Osteoblast (primary cell): ENCODE data around the gene ACOX1. TPM values are rescaled to one million over a fixed set of nuclear protein-coding genes. Genes with fewer than 3 reads are reported as not detected.

ENCODE experiments used
- DNase-seq: peaks from one replicate; pipeline ENCODE4 v3.0.0; 2011; ENCODE audit warnings: low spot score, mixed read lengths; ENCODE audit not compliant: insufficient read length; ENCODE audit errors: missing footprints
- H2AFZ ChIP-seq: 2 replicates; pipeline ENCODE4 v1.6.0; 2011; ENCODE audit warnings: mild to moderate bottlenecking, low read length
- H3K27ac ChIP-seq: 2 replicates; pipeline ENCODE4 v1.5.1; 2011; ENCODE audit warnings: mild to moderate bottlenecking, low read depth, low read length, moderate library complexity
- H3K27me3 ChIP-seq: 2 replicates; pipeline ENCODE4 v1.6.0; 2012; ENCODE audit warnings: mild to moderate bottlenecking, control low read depth, inconsistent platforms, low read length, moderate library complexity; ENCODE audit not compliant: insufficient read depth
- H3K36me3 ChIP-seq: 2 replicates; pipeline ENCODE4 v1.5.1; 2011; ENCODE audit warnings: mild to moderate bottlenecking, low read length, control low read depth, moderate library complexity; ENCODE audit not compliant: insufficient read depth
- H3K4me1 ChIP-seq: 2 replicates; pipeline ENCODE4 v1.5.1; 2011; ENCODE audit warnings: mild to moderate bottlenecking, low read length, control low read depth, moderate library complexity; ENCODE audit not compliant: insufficient read depth
- H3K4me2 ChIP-seq: 2 replicates; pipeline ENCODE4 v1.6.0; 2011; ENCODE audit warnings: mild to moderate bottlenecking, low read length; ENCODE audit not compliant: insufficient read depth
- H3K4me3 ChIP-seq: fragments of 200-600 bp; sonication (generic); 3 replicates; pipeline ENCODE4 v1.5.1; 2012; ENCODE audit warnings: mild to moderate bottlenecking, low read length, inconsistent platforms; ENCODE audit not compliant: insufficient read depth
- H3K79me2 ChIP-seq: 2 replicates; pipeline ENCODE4 v1.6.0; 2012; ENCODE audit warnings: mild to moderate bottlenecking, low read length, control low read depth, inconsistent platforms; ENCODE audit not compliant: insufficient read depth
- H3K9me3 ChIP-seq: 2 replicates; pipeline ENCODE4 v1.5.1; 2011; ENCODE audit warnings: low read depth, low read length, control low read depth
- H4K20me1 ChIP-seq: 2 replicates; pipeline ENCODE4 v1.6.0; 2012; ENCODE audit warnings: mild to moderate bottlenecking, low read length, control low read depth; ENCODE audit not compliant: insufficient read depth
- total RNA-seq: library from RNA; depleted of rRNA; stranded (reverse); fragments of >200 nt; gene quantifications from 2 replicates; pipeline ENCODE4 v1.2.3, GENCODE V29; 2012
- TF ChIP-seq, protein P1 (sequence below): IDR thresholded peaks from 2 replicates; pipeline ENCODE4 v1.5.1; 2011; ENCODE audit warnings: mild to moderate bottlenecking, low read depth, low read length, moderate library complexity; ENCODE audit errors: extremely low read depth

ACOX1 gene
- total RNA-seq, 1 donor = 59.4 TPM

DNA sequence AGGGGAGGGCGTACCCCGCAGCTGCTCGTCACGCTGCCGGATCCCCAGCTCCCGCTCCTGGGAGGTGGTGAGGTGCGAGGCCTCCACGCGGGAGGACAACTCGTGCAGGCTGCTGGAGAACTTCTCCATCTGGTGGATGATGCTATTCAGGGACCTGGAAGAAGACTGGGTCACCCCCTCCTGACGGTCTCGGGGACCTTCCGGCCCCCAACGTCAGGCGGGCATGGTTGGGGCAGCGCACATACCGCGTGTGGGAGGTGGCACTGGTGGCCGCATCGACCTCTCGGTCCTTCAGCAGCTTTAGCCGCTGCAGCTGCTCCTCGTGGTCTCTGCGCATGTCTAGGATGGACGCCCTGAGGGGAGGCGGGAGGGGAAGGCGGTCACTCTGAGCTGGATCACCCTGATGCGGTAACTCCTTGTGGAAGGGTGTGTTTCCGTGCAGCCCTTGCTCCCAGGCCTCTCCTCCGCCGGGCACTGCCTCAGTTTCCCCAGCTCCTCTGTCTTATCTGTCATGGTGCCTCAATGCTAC, 61.0 kb downstream of the ACOX1 start:
- Histone ChIP-seq H2AFZ (no peak overlapping the region), H4K20me1 (no peaks in the 10 kb centered on the region), H3K4me1 (no peaks in the 10 kb centered on the region), H3K9me3 (no peaks in the 10 kb centered on the region), H3K4me3 (no peak overlapping the region), H3K79me2 (no peaks in the 10 kb centered on the region), H3K27me3 (no peaks in the 10 kb centered on the region), H3K27ac (no peak overlapping the region), H3K4me2 (no peak overlapping the region), H3K36me3 (no peaks in the 10 kb centered on the region)
- TF ChIP-seq, protein P1, sequence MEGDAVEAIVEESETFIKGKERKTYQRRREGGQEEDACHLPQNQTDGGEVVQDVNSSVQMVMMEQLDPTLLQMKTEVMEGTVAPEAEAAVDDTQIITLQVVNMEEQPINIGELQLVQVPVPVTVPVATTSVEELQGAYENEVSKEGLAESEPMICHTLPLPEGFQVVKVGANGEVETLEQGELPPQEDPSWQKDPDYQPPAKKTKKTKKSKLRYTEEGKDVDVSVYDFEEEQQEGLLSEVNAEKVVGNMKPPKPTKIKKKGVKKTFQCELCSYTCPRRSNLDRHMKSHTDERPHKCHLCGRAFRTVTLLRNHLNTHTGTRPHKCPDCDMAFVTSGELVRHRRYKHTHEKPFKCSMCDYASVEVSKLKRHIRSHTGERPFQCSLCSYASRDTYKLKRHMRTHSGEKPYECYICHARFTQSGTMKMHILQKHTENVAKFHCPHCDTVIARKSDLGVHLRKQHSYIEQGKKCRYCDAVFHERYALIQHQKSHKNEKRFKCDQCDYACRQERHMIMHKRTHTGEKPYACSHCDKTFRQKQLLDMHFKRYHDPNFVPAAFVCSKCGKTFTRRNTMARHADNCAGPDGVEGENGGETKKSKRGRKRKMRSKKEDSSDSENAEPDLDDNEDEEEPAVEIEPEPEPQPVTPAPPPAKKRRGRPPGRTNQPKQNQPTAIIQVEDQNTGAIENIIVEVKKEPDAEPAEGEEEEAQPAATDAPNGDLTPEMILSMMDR = no peak
- peak; percentile 34 for DNase-seq

DNA sequence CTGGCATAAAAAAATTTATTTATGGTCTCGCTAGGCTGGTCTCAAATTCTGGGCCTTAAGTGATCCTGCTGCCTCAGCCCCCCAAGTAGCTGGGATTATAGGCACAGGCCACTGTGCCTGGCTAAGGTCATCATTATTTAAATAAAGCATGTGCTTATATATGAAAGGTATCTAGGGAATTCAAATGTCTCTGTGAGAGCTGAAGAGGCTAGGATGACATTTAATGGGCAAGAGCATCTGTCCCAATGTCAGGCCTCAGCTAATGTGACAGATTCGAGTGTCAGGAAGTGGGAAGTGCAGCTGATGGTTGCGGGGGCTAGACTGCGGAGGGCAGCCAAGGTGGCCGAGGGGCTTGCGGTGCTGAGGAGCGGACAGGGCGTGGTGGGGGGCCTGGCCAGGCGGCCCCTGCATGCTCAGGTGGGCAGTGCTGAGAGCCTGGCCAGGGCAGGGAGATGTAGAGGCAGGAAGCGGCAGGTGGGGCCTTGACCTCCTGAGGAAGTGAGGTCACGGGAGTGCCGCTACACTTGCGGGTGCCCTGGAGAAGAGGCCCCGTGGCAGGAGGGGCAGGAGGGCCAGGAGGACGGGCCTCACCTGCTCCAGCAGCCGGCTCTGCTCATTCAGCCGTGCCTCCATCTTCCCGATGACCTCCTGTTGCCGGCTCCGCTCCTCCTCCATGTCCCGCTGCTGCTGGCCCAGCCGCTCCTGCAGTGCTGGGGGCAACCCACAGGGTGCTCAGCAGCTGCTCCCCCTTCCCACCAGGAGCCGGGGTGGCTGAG, 61.6 kb downstream of the ACOX1 start:
- DNase-seq = peak; percentile 47
- no peak overlapping the region for H3K4me2 ChIP-seq
- no peak overlapping the region for H2AFZ ChIP-seq
- H3K4me1 ChIP-seq = no peaks in the 10 kb centered on the region
- no peak overlapping the region for H3K4me3 ChIP-seq
- TF ChIP-seq, protein P1 = no peak
- H4K20me1 ChIP-seq = no peaks in the 10 kb centered on the region
- peaks cover 4% of the 10 kb centered on the region for H3K36me3 ChIP-seq
- H3K79me2 ChIP-seq = no peaks in the 10 kb centered on the region
- no peaks in the 10 kb centered on the region for H3K9me3 ChIP-seq
- no peaks in the 10 kb centered on the region for H3K27me3 ChIP-seq
- no peak overlapping the region for H3K27ac ChIP-seq

DNA sequence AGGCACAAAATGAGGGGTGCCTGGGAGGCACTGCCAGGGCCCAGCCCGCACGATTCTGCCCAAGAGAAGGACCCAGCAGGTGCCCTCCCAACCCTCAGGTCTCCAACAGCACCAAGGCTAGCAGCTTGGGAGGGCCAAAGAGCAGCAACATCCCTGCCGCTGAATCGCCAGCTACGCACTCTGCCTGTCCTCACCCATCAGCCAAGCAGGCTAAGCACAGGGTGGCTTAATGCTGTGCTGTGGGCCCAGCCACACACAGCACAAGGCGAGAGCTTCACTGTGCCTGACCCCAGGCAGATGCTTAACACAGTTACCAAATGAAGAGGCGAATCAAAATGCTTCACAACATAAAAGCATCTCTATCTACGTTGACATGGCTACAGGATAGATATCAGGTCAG, 63.7 kb downstream of the ACOX1 start:
- peak; percentile 52 for DNase-seq
- Histone ChIP-seq H3K27ac (no peak overlapping the region), H2AFZ (no peak overlapping the region), H3K4me1 (no peaks in the 10 kb centered on the region), H3K36me3 (peaks cover 8% of the 10 kb centered on the region), H3K79me2 (no peaks in the 10 kb centered on the region), H4K20me1 (no peaks in the 10 kb centered on the region), H3K9me3 (no peaks in the 10 kb centered on the region), H3K27me3 (no peaks in the 10 kb centered on the region), H3K4me3 (no peak overlapping the region), H3K4me2 (no peak overlapping the region)
- TF ChIP-seq, protein P1 = no peak

DNA sequence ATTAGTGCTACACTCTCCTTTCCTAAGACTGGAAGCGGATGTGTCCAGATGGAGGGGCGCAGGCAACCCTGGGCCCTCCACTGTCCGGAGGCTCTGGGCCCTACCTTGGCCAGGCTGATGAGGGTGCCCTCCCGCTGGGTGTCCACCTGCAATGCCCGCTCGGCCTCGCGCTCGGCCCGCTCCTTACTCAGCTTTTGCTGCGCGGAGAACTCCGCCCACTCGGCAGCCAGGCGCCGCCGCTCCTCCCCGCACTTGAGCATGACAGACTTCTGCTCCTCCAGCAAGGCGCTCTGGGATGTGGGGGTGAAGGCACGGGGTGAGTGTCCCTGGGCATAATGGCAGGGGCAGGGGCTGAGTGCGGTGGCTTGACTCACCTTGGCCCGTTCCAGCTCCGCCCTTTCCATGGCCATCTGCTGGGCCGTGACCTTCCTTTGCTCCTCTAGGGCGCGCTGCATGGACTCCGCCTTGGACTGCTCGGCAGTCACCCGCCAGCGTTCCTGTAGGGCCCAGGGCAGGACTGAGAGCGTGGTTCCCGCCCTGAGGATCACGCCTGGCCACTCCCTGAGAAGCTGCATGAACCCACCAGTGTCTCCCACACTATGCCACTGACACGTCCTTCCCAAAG, 64.2 kb downstream of the ACOX1 start:
- TF ChIP-seq, protein P1 = no peak
- Histone ChIP-seq H4K20me1 (no peaks in the 10 kb centered on the region), H2AFZ (no peak overlapping the region), H3K4me1 (peaks cover 2% of the 10 kb centered on the region), H3K79me2 (no peaks in the 10 kb centered on the region), H3K27me3 (no peaks in the 10 kb centered on the region), H3K9me3 (no peaks in the 10 kb centered on the region), H3K4me2 (no peak overlapping the region), H3K4me3 (no peak overlapping the region), H3K36me3 (peaks cover 8% of the 10 kb centered on the region), H3K27ac (no peak overlapping the region)
- DNase-seq = peak; percentile 57
